ENCODE data around the gene NKX1-2. TPM values are rescaled to one million over a fixed set of nuclear protein-coding genes. Genes with fewer than 3 reads are reported as not detected.

NKX1-2 gene
- total RNA-seq, 1 donor from 2014 or later, result not detected

- no peak overlapping the region for H3K27ac Mint-ChIP-seq (ENCODE audit: unreplicated experiment)
- no peaks in the 10 kb centered on the region for H3K27me3 Mint-ChIP-seq (ENCODE audit: low read depth)
- H3K4me3 Mint-ChIP-seq, result no peak overlapping the region
- no peak for TF ChIP-seq CTCF (conservative IDR thresholded peaks at IDR 0.05)
- peaks cover 5% of the 10 kb centered on the region for H3K4me1 Mint-ChIP-seq
- no peaks in the 10 kb centered on the region for H3K9me3 Mint-ChIP-seq
- DNase-seq (ENCODE audit: low read depth, low spot score), result no peak
- no peaks in the 10 kb centered on the region for H3K36me3 Mint-ChIP-seq (ENCODE audit: low read depth)
These were observed 26.3 kb upstream of the NKX1-2 start for GRCh38 chr10:124476043-124476725.

GRCh38 chr10:124474514-124475070, 24.8 kb upstream of the NKX1-2 start:
- Mint-ChIP-seq H3K4me3 (no peak overlapping the region), H3K27me3 (ENCODE audit: low read depth) (no peaks in the 10 kb centered on the region), H3K27ac (ENCODE audit: unreplicated experiment) (no peak overlapping the region), H3K9me3 (no peaks in the 10 kb centered on the region), H3K36me3 (ENCODE audit: low read depth) (no peaks in the 10 kb centered on the region), H3K4me1 (peaks cover 7% of the 10 kb centered on the region)
- no peak for TF ChIP-seq CTCF (conservative IDR thresholded peaks at IDR 0.05)
- DNase-seq (ENCODE audit: low read depth, low spot score), result no peak

- Mint-ChIP-seq H3K27ac (ENCODE audit: unreplicated experiment) (no peak overlapping the region), H3K4me1 (peaks cover 7% of the 10 kb centered on the region), H3K4me3 (no peak overlapping the region), H3K36me3 (ENCODE audit: low read depth) (no peaks in the 10 kb centered on the region), H3K9me3 (no peaks in the 10 kb centered on the region), H3K27me3 (ENCODE audit: low read depth) (no peaks in the 10 kb centered on the region)
- no peak for DNase-seq (ENCODE audit: low read depth, low spot score)
- no peak for TF ChIP-seq CTCF (conservative IDR thresholded peaks at IDR 0.05)
These were observed 23.2 kb upstream of the NKX1-2 start for GRCh38 chr10:124473070-124473469.

- TF ChIP-seq CTCF (conservative IDR thresholded peaks at IDR 0.05), result no peak
- Mint-ChIP-seq H3K4me1 (peaks cover 7% of the 10 kb centered on the region), H3K4me3 (no peak overlapping the region), H3K27me3 (ENCODE audit: low read depth) (no peaks in the 10 kb centered on the region), H3K36me3 (ENCODE audit: low read depth) (no peaks in the 10 kb centered on the region), H3K9me3 (no peaks in the 10 kb centered on the region), H3K27ac (ENCODE audit: unreplicated experiment) (no peak overlapping the region)
- DNase-seq (ENCODE audit: low read depth, low spot score), result no peak
These were observed 22.2 kb upstream of the NKX1-2 start for GRCh38 chr10:124472071-124472470.

GRCh38 chr10:124470544-124471434, 21.0 kb upstream of the NKX1-2 start:
- Mint-ChIP-seq H3K4me1 (peaks cover 7% of the 10 kb centered on the region), H3K9me3 (no peaks in the 10 kb centered on the region), H3K4me3 (peak overlapping the region; percentile 44), H3K36me3 (ENCODE audit: low read depth) (no peaks in the 10 kb centered on the region), H3K27ac (ENCODE audit: unreplicated experiment) (no peak overlapping the region), H3K27me3 (ENCODE audit: low read depth) (no peaks in the 10 kb centered on the region)
- no peak for DNase-seq (ENCODE audit: low read depth, low spot score)
- no peak for TF ChIP-seq CTCF (conservative IDR thresholded peaks at IDR 0.05)

Measured in neural crest cell (in vitro differentiated cells).